ENCODE measurements around the gene APBA2.

The APBA2 gene

DNA sequence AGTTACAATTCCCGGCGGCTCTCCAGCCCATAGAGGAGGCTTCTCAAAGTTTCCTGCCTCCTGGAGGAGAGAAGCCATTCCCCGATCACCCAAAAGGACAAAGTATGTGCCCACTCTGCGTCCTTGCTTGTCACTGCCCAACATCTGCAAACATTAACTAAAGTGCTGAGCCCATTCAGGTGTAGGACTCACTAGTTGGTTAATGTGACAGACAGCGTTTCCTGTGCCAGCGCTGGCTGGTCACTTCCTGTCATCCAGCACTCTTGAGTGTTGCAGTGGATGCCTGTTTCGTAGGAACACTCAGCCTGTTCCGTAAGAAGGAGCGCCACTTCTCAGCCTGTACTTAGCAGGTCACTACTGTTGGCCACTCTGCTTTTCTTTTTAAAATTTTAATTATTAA is 100.3 kb downstream of the APBA2 start:
- no peak overlapping the region for H2AK5ac ChIP-seq (ENCODE audit: low read length, severe bottlenecking)
- H3K9ac ChIP-seq (ENCODE audit: low read length): no peak overlapping the region
- H4K91ac ChIP-seq (ENCODE audit: low read length): no peak overlapping the region
- no peaks in the 10 kb centered on the region for H3K9me3 ChIP-seq (ENCODE audit: control insufficient read depth, low read length)
- no peak overlapping the region for H2AFZ ChIP-seq (ENCODE audit: low read depth, low read length)
- no peak overlapping the region for H3K23ac ChIP-seq (ENCODE audit: low read length in 2 of 2)
- H3K4me1 ChIP-seq (ENCODE audit: control insufficient read depth, insufficient read depth, low read depth, low read length): peaks cover 9% of the 10 kb centered on the region
- H3K79me1 ChIP-seq (replicated peaks; ENCODE audit: low read length, poor library complexity, severe bottlenecking): no peaks in the 10 kb centered on the region
- H3K14ac ChIP-seq (ENCODE audit: low read length in 2 of 2): no peak overlapping the region
- H3K27ac ChIP-seq (ENCODE audit: low read length, poor library complexity, severe bottlenecking): no peak overlapping the region
- H3K4ac ChIP-seq (ENCODE audit: low read depth in 1 of 2, low read length in 2 of 2): no peak overlapping the region
- H4K8ac ChIP-seq (ENCODE audit: low read length): no peak overlapping the region
- peak overlapping the region in 1 of 2 experiments; percentile 75 for H2BK12ac ChIP-seq (ENCODE audit: low read length in 2 of 2)
- no peaks in the 10 kb centered on the region for H3K27me3 ChIP-seq (ENCODE audit: control insufficient read depth in 1 of 2, insufficient read depth in 1 of 2, low read length in 2 of 2)
- no peak overlapping the region for H3K4me3 ChIP-seq (ENCODE audit: insufficient read depth in 1 of 2, low read depth in 1 of 2, low read length in 2 of 2)
- 85% methylated on average over 6 of the region's 9 CpGs for WGBS
- no peak overlapping the region for H3K4me2 ChIP-seq (ENCODE audit: low read length, poor library complexity, severe bottlenecking)
- H3K36me3 ChIP-seq (ENCODE audit: control insufficient read depth in 1 of 2, insufficient read depth in 2 of 2, low read depth in 1 of 2, low read length in 2 of 2): peaks cover 0 to under 1% of the 10 kb centered on the region in 2 experiments
- no peak overlapping the region for H3K18ac ChIP-seq (ENCODE audit: low read depth in 1 of 2, low read length in 2 of 2)
- no peak overlapping the region for H2BK15ac ChIP-seq (ENCODE audit: low read depth, poor library complexity, severe bottlenecking)
- H2BK120ac ChIP-seq (ENCODE audit: low read depth, low read length): no peak overlapping the region
- DNase-seq: no peak
- no peak overlapping the region for H2BK5ac ChIP-seq (ENCODE audit: low read depth, low read length, poor library complexity, severe bottlenecking)

DNA sequence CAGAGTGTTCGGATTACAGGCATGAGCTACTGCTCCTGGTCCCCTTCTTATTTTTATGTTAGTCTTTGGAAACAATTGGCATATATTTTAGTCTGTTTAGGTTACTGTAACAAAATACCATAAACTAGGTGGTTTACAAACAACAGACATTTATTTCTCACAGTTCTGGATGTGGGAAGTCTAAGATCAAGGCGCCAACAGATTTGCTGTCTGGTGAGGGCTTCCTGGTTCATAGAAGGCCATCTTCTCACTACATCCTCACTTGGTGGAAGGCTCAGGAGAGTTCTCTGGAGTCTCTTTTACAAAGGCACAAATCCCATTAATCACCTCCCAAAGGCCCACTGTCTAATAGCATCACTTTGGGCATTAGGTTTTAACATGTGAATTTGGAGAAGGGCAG is 101.0 kb downstream of the APBA2 start:
- Histone ChIP-seq H3K36me3 (ENCODE audit: control insufficient read depth in 1 of 2, insufficient read depth in 2 of 2, low read depth in 1 of 2, low read length in 2 of 2) (peaks cover 0 to 2% of the 10 kb centered on the region in 2 experiments), H3K23ac (ENCODE audit: low read length in 2 of 2) (no peak overlapping the region), H4K8ac (ENCODE audit: low read length) (no peak overlapping the region), H2BK5ac (ENCODE audit: low read depth, low read length, poor library complexity, severe bottlenecking) (no peak overlapping the region), H3K79me1 (replicated peaks; ENCODE audit: low read length, poor library complexity, severe bottlenecking) (no peaks in the 10 kb centered on the region), H2BK12ac (ENCODE audit: low read length in 2 of 2) (no peak overlapping the region), H3K9me3 (ENCODE audit: control insufficient read depth, low read length) (no peaks in the 10 kb centered on the region), H3K9ac (ENCODE audit: low read length) (no peak overlapping the region), H4K91ac (ENCODE audit: low read length) (no peak overlapping the region), H3K4me1 (ENCODE audit: control insufficient read depth, insufficient read depth, low read depth, low read length) (peaks cover 9% of the 10 kb centered on the region), H3K27me3 (ENCODE audit: control insufficient read depth in 1 of 2, insufficient read depth in 1 of 2, low read length in 2 of 2) (no peaks in the 10 kb centered on the region), H3K18ac (ENCODE audit: low read depth in 1 of 2, low read length in 2 of 2) (no peak overlapping the region), H2BK15ac (ENCODE audit: low read depth, poor library complexity, severe bottlenecking) (no peak overlapping the region), H3K4ac (ENCODE audit: low read depth in 1 of 2, low read length in 2 of 2) (no peak overlapping the region), H3K4me3 (ENCODE audit: insufficient read depth in 1 of 2, low read depth in 1 of 2, low read length in 2 of 2) (no peak overlapping the region), H2BK120ac (ENCODE audit: low read depth, low read length) (no peak overlapping the region), H3K14ac (ENCODE audit: low read length in 2 of 2) (no peak overlapping the region), H2AFZ (ENCODE audit: low read depth, low read length) (no peak overlapping the region), H3K4me2 (ENCODE audit: low read length, poor library complexity, severe bottlenecking) (no peak overlapping the region), H2AK5ac (ENCODE audit: low read length, severe bottlenecking) (no peak overlapping the region), H3K27ac (ENCODE audit: low read length, poor library complexity, severe bottlenecking) (no peak overlapping the region)
- 83% methylated on average over 1 of the region's 2 CpGs for WGBS
- no peak for DNase-seq

DNA sequence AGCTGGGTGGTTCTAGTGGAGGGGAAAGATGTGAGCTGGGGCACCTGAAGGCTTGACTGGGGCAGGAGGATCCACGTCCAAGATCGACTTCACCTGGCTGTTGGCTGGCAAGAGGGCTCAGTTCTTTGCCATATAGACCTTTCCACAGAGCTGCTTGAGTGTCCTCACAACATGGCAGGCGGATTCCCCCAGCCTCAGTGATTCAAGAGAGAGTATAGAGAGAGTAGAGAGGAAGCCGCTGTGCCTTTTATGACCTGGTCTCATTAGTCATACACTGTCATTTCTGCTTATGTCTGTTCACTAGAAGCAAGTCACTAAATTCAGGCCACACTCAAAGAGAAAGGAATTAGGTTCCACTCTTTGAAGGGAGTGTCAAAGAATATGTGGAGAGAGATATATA is 101.6 kb downstream of the APBA2 start:
- Histone ChIP-seq H3K79me1 (replicated peaks; ENCODE audit: low read length, poor library complexity, severe bottlenecking) (no peaks in the 10 kb centered on the region), H2BK15ac (ENCODE audit: low read depth, poor library complexity, severe bottlenecking) (no peak overlapping the region), H2BK120ac (ENCODE audit: low read depth, low read length) (no peak overlapping the region), H3K9me3 (ENCODE audit: control insufficient read depth, low read length) (no peaks in the 10 kb centered on the region), H3K36me3 (ENCODE audit: control insufficient read depth in 1 of 2, insufficient read depth in 2 of 2, low read depth in 1 of 2, low read length in 2 of 2) (peaks cover 0 to 2% of the 10 kb centered on the region in 2 experiments), H4K91ac (ENCODE audit: low read length) (no peak overlapping the region), H3K4ac (ENCODE audit: low read depth in 1 of 2, low read length in 2 of 2) (no peak overlapping the region), H3K14ac (ENCODE audit: low read length in 2 of 2) (no peak overlapping the region), H2BK12ac (ENCODE audit: low read length in 2 of 2) (peak overlapping the region in 1 of 2 experiments; percentile 37), H3K27me3 (ENCODE audit: control insufficient read depth in 1 of 2, insufficient read depth in 1 of 2, low read length in 2 of 2) (no peaks in the 10 kb centered on the region), H3K4me1 (ENCODE audit: control insufficient read depth, insufficient read depth, low read depth, low read length) (peaks cover 9% of the 10 kb centered on the region), H2AFZ (ENCODE audit: low read depth, low read length) (no peak overlapping the region), H3K9ac (ENCODE audit: low read length) (no peak overlapping the region), H2BK5ac (ENCODE audit: low read depth, low read length, poor library complexity, severe bottlenecking) (no peak overlapping the region), H3K27ac (ENCODE audit: low read length, poor library complexity, severe bottlenecking) (no peak overlapping the region), H3K18ac (ENCODE audit: low read depth in 1 of 2, low read length in 2 of 2) (no peak overlapping the region), H4K8ac (ENCODE audit: low read length) (no peak overlapping the region), H2AK5ac (ENCODE audit: low read length, severe bottlenecking) (no peak overlapping the region), H3K4me3 (ENCODE audit: insufficient read depth in 1 of 2, low read depth in 1 of 2, low read length in 2 of 2) (no peak overlapping the region), H3K4me2 (ENCODE audit: low read length, poor library complexity, severe bottlenecking) (no peak overlapping the region), H3K23ac (ENCODE audit: low read length in 2 of 2) (no peak overlapping the region)
- WGBS: 94% methylated on average over 4 of the region's 4 CpGs
- no peak for DNase-seq

DNA sequence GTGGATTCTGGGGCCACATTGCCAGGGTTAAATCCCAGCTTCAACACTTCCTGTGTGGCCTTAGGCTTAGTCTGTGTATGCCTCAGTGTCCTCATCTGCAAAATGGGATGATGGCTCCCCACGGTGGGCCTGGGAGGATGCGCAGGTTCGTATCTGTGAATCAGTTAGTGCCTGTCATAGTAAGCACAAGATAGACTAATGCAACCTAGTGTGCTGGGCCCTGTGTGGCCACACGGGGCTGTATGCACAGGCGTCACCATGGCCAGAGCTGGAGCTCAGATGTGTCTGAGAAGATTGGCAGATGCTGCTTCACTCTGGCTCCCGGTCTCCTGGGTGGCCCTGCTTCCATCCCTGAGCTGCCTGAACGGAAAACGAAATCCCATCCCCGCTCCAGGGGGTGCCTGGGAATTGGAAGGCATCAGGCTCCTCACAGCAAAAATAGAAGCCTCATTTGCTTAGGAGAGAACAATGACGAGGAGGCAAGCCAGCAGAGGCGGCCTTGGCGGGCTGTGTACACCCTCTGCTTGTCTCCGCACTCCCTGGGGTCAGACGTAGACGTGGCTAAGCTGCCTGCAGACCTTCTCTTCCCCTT is 103.6 kb downstream of the APBA2 start:
- Histone ChIP-seq H3K27me3 (ENCODE audit: control insufficient read depth in 1 of 2, insufficient read depth in 1 of 2, low read length in 2 of 2) (no peaks in the 10 kb centered on the region), H3K4ac (ENCODE audit: low read depth in 1 of 2, low read length in 2 of 2) (no peak overlapping the region), H2BK5ac (ENCODE audit: low read depth, low read length, poor library complexity, severe bottlenecking) (no peak overlapping the region), H3K27ac (ENCODE audit: low read length, poor library complexity, severe bottlenecking) (no peak overlapping the region), H3K14ac (ENCODE audit: low read length in 2 of 2) (peak overlapping the region in 1 of 2 experiments; percentile 44), H4K8ac (ENCODE audit: low read length) (no peak overlapping the region), H3K9ac (ENCODE audit: low read length) (no peak overlapping the region), H3K4me1 (ENCODE audit: control insufficient read depth, insufficient read depth, low read depth, low read length) (peaks cover 14% of the 10 kb centered on the region), H2AFZ (ENCODE audit: low read depth, low read length) (no peak overlapping the region), H3K18ac (ENCODE audit: low read depth in 1 of 2, low read length in 2 of 2) (no peak overlapping the region), H3K79me1 (replicated peaks; ENCODE audit: low read length, poor library complexity, severe bottlenecking) (no peaks in the 10 kb centered on the region), H2BK120ac (ENCODE audit: low read depth, low read length) (no peak overlapping the region), H2AK5ac (ENCODE audit: low read length, severe bottlenecking) (no peak overlapping the region), H2BK15ac (ENCODE audit: low read depth, poor library complexity, severe bottlenecking) (no peak overlapping the region), H4K91ac (ENCODE audit: low read length) (no peak overlapping the region), H3K9me3 (ENCODE audit: control insufficient read depth, low read length) (no peaks in the 10 kb centered on the region), H3K4me3 (ENCODE audit: insufficient read depth in 1 of 2, low read depth in 1 of 2, low read length in 2 of 2) (no peak overlapping the region), H3K36me3 (ENCODE audit: control insufficient read depth in 1 of 2, insufficient read depth in 2 of 2, low read depth in 1 of 2, low read length in 2 of 2) (peaks cover 0 to 2% of the 10 kb centered on the region in 2 experiments), H3K4me2 (ENCODE audit: low read length, poor library complexity, severe bottlenecking) (no peak overlapping the region), H2BK12ac (ENCODE audit: low read length in 2 of 2) (no peak overlapping the region), H3K23ac (ENCODE audit: low read length in 2 of 2) (no peak overlapping the region)
- no peak for DNase-seq
- WGBS: 90% methylated on average over 15 of the region's 15 CpGs
